ENCODE results near the gene CIC.
A peak's percentile ranks its signal among the peaks of the same experiment; 100 is the strongest.

GRCh38 chr19:42325896-42326771 is 57.1 kb downstream of the CIC start:
- TF ChIP-seq CTCF (IDR thresholded peaks at IDR 0.05) (0 out of 2 replicates have a peak, but pooled peaks have one; percentile 13), ZFX (IDR thresholded peaks at IDR 0.05; ENCODE audit: borderline replicate concordance) (no peak)
